ENCODE results near the gene PRKCE.

GRCh38 chr2:46161315-46161714, 509.8 kb downstream of the PRKCE start:
- TF ChIP-seq GATA2 (IDR thresholded peaks at IDR 0.05; ENCODE audit: low read depth, low read length) (no peak), GATA3 (IDR thresholded peaks at IDR 0.05; ENCODE audit: low read depth, low read length) (no peak)
